K562 (cell line): ENCODE measurements around the gene MYOZ1. TPM values are rescaled to one million over a fixed set of nuclear protein-coding genes. Genes with fewer than 3 reads are reported as not detected.

ENCODE experiments used
- BRD9 ChIP-seq: fragments of 450-650 bp; IDR thresholded peaks from 2 replicates; pipeline ENCODE4 v1.6.1; 2018; ENCODE audit warnings: low read depth; ENCODE audit not compliant: partially characterized antibody
- CBX1 ChIP-seq: sonication (generic); IDR thresholded peaks from 2 replicates; pipeline ENCODE4 v1.6.1; 2016; ENCODE audit warnings: antibody characterized with exemption, low read depth, mild to moderate bottlenecking
- CREB3L1 ChIP-seq: fragments of 450-650 bp; IDR thresholded peaks from 2 replicates; pipeline ENCODE4 v1.6.1; 2014; ENCODE audit warnings: low read depth, mild to moderate bottlenecking, moderate library complexity, borderline replicate concordance
- E2F1 ChIP-seq: sonication (generic); formaldehyde crosslinking; IDR thresholded peaks from 2 replicates; pipeline ENCODE4 v1.8.1; 2023; ENCODE audit warnings: mild to moderate bottlenecking, missing genetic modification reagents, moderate library complexity
- EZH2 ChIP-seq: IDR thresholded peaks from 2 replicates; pipeline ENCODE4 v1.6.1; 2012; ENCODE audit warnings: low read depth, mild to moderate bottlenecking, inconsistent platforms, low read length, borderline replicate concordance
- FOXK1 ChIP-seq: sonication (generic); formaldehyde crosslinking; IDR thresholded peaks from 2 replicates; pipeline ENCODE4 v1.8.0; 2022; ENCODE audit warnings: missing genetic modification reagents, mild to moderate bottlenecking, borderline replicate concordance
- HMG20B ChIP-seq: fragments of 250-450 bp; sonication (Bioruptor Pico); IDR thresholded peaks from 2 replicates; pipeline ENCODE4 v1.5.0; 2021; ENCODE audit warnings: mild to moderate bottlenecking
- HNRNPUL1 ChIP-seq: fragments of 200-400 bp; formaldehyde crosslinking; IDR thresholded peaks from 2 replicates; pipeline ENCODE4 v1.6.1; 2017; ENCODE audit warnings: low read length
- MAZ ChIP-seq, 2 experiments: fragments of 450-650 bp in 1 of 2; sonication (generic) in 1 of 2; formaldehyde crosslinking; IDR thresholded peaks in 1 of 2; conservative IDR thresholded peaks in 1 of 2; 2 replicates each; pipeline versions ENCODE4 v1.4.0 to v1.5.0; 2020; ENCODE audit warnings: mild to moderate bottlenecking in 1 of 2, missing genetic modification reagents in 1 of 2
- MLLT1 ChIP-seq, 2 experiments: fragments of 450-650 bp; IDR thresholded peaks; 2 replicates each; pipeline ENCODE4 v1.6.1; 2016
- MTA3 ChIP-seq: fragments of 450-650 bp; formaldehyde crosslinking; IDR thresholded peaks from 2 replicates; pipeline ENCODE4 v1.6.1; 2017; ENCODE audit warnings: mild to moderate bottlenecking, borderline replicate concordance
- NFATC3 ChIP-seq: fragments of 450-650 bp; IDR thresholded peaks from 2 replicates; pipeline ENCODE4 v1.6.1; 2017; ENCODE audit warnings: mild to moderate bottlenecking
- NR4A1 ChIP-seq, 2 experiments: fragments of 250-450 bp in 1 of 2; fragments of 450-650 bp in 1 of 2; sonication (Bioruptor Pico) in 1 of 2; IDR thresholded peaks; 2 replicates each; pipeline versions ENCODE4 v1.4.0 to v1.6.1; 2016 to 2020; ENCODE audit warnings: mild to moderate bottlenecking in 2 of 2, missing compliant biosample characterization in 1 of 2, missing genetic modification characterization in 1 of 2, moderate library complexity in 1 of 2
- SP2 ChIP-seq: IDR thresholded peaks from 2 replicates; pipeline ENCODE4 v1.6.1; 2011; ENCODE audit warnings: mild to moderate bottlenecking, low read depth, low read length, moderate library complexity; ENCODE audit not compliant: poor library complexity, severe bottlenecking; ENCODE audit errors: extremely low read depth
- SPI1 ChIP-seq: IDR thresholded peaks from 2 replicates; pipeline ENCODE4 v1.6.1; 2011; ENCODE audit warnings: low read depth, low read length, control low read depth, borderline replicate concordance
- ZBTB17 ChIP-seq: fragments of 450-650 bp; formaldehyde crosslinking; IDR thresholded peaks from 2 replicates; pipeline ENCODE4 v1.4.0; 2020; ENCODE audit warnings: mild to moderate bottlenecking
- ZEB2 ChIP-seq: fragments of 450-650 bp; IDR thresholded peaks from 2 replicates; pipeline ENCODE4 v1.6.1; 2016
- ZNF398 ChIP-seq: fragments of 250-450 bp; sonication (Bioruptor Pico); IDR thresholded peaks from 2 replicates; pipeline ENCODE4 v1.8.0; 2021; ENCODE audit warnings: moderate library complexity, mild to moderate bottlenecking, inconsistent platforms
- ZNF444 ChIP-seq: fragments of 250-450 bp; sonication (Bioruptor Pico); IDR thresholded peaks from 2 replicates; pipeline ENCODE4 v1.4.0; 2020; ENCODE audit warnings: mild to moderate bottlenecking, moderate library complexity
- ZNF586 ChIP-seq: fragments of 450-650 bp; formaldehyde crosslinking; conservative IDR thresholded peaks from 2 replicates; pipeline ENCODE4 v1.4.0; 2020; ENCODE audit warnings: mild to moderate bottlenecking, moderate library complexity
- ZNF699 ChIP-seq: fragments of 250-450 bp; sonication (Bioruptor Pico); IDR thresholded peaks from 2 replicates; pipeline ENCODE4 v1.8.0; 2021; ENCODE audit warnings: mild to moderate bottlenecking, moderate library complexity; ENCODE audit not compliant: insufficient replicate concordance
- polyA plus RNA-seq, 8 experiments: library from polyadenylated mRNA; depleted of rRNA in 4 of 8; stranded (reverse) in 5 of 8; unstranded in 3 of 8; fragments of >200 nt; fragmentation: Nextera tagmentation in 2 of 8; fragmentation: Illumina TruSeq in 1 of 8; extraction: Ambion mirVana in 2 of 8; extraction: Trizol in 1 of 8; gene quantifications; 2 replicates each; pipeline versions ENCODE4 v1.2.1 to v1.2.3, GENCODE V29; 2011 to 2014; ENCODE audit warnings: inconsistent platforms in 1 of 8, missing spikeins in 1 of 8
- total RNA-seq, 7 experiments: library from RNA; depleted of rRNA in 6 of 7; stranded (reverse); fragments of >200 nt in 6 of 7; fragmentation: Illumina TruSeq in 2 of 7; extraction: Trizol in 2 of 7; gene quantifications; 2 replicates each; pipeline versions ENCODE4 v1.2.1 to v1.2.3, GENCODE V29; 2011 to 2021; ENCODE audit warnings: low replicate concordance in 1 of 7

MYOZ1 gene
- total and polyA plus RNA-seq, 9 of the 15 experiments (the other 6 are each of a cell fraction or from before 2014, with no cell fraction given), result 0.03 to 0.18 (median 0.07) TPM; not detected in 5

- TF ChIP-seq ZNF398 (CRISPR knock-in tag) (no peak), ZEB2 (0 out of 2 replicates have a peak, but pooled peaks have one; percentile 39), SPI1 (no peak), ZNF586 (CRISPR knock-in tag) (no peak), HNRNPUL1 (no peak), NFATC3 (no peak; the same call in 1 of the 2 replicates), MLLT1 (IDR thresholded peaks at IDR 0.05) (peak in 1 of 2 experiments; percentile 40; a peak in 1 of 4 replicates), HMG20B (no peak), SP2 (no peak), MAZ (CRISPR knock-in tag; conservative IDR thresholded peaks at IDR 0.05 in 1 of 2, IDR thresholded peaks at IDR 0.05 in 1 of 2) (peak; percentile 68 to 72), NR4A1 (CRISPR knock-in tag; IDR thresholded peaks at IDR 0.05) (0 out of 2 replicates have a peak, but pooled peaks have one; percentile 26), NR4A1 (tag; IDR thresholded peaks at IDR 0.05) (0 out of 2 replicates have a peak, but pooled peaks have one; percentile 48), CREB3L1 (peak; percentile 79), E2F1 (CRISPR knock-in tag) (peak; percentile 82), ZNF444 (CRISPR knock-in tag) (no peak), ZBTB17 (CRISPR knock-in tag) (no peak), MTA3 (peak; percentile 82), BRD9 (peak; percentile 84), FOXK1 (CRISPR knock-in tag) (no peak), EZH2 (no peak), ZNF699 (no peak), CBX1 (0 out of 2 replicates have a peak, but pooled peaks have one; percentile 53)
Observed at GRCh38 chr10:73625884-73626752, 15.2 kb downstream of the MYOZ1 start (continued).
